ENCODE data around the gene KRTAP10-8.
"Not testable (repeated sequence)": the region's sequence is repeated elsewhere in the genome, so short reads cannot be mapped to it uniquely, and the experiment has no call there.

KRTAP10-8 gene

DNA sequence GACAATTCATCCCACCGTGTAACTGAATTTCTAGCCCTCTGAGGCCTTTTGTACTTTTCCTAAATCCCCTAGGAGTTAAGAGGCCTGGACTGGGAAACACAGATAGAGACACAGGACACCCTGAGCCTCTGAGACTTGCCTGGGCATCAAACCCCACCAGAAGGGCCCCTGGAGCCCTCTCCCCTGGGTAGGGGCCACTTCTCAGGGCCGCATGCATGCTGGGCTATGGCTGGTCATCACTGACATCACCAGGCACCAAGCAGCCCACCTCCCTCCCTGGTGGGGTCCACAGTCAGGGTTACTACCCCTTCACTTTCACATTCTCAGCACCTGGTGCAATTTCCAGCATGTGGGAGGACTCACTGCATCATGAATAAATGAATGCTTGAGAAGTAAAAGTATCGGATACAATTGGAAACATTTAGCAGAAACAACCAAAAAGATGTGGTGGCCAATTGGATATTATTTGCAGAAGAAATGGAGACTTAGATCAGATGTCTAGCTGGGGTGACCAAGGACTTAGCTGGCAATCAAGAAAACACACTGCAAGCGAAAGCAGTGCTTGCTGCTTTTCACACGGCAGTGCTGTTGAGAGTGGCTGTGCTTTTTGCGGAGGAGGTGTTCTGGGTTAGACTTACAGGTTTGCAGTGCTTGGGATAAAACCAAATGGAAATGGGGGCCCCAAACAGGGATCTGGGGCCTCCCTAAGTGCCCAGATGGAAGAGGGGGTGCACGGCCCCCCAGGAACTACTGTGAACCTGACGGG lies 12.4 kb upstream of the KRTAP10-8 start:
- DNase-seq, result no peak

DNA sequence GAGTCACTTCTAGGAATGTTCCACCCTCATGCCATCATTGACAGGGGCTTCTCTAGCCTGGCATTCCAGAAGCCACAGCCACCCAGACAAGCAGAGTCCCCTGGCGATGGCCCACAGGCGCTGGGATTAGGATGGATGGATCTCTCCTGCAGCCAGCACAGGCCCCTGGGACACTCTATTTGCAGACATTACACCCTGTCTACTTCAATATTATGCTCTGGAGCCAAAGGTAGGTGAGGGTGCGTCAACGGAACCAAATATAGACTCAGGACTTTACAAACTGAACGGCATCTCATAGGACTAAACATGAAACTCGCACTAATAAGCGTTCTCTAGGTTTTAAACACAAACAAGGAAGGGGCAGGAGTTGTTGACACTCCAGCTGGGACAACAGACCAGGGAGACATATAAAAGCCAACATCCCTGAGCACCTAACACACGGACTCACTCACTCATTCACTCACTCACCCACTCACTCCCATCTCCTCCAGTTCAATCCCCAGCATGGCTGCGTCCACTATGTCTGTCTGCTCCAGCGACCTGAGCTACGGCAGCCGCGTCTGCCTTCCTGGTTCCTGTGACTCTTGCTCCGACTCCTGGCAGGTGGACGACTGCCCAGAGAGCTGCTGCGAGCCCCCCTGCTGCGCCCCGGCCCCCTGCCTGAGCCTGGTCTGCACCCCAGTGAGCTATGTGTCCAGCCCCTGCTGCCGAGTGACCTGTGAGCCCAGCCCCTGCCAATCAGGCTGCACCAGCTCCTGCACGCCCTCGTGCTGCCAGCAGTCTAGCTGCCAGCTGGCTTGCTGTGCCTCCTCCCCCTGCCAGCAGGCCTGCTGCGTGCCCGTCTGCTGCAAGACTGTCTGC lies 11.5 kb upstream of the KRTAP10-8 start, which contains the start of gene KRTAP10-7:
KRTAP10-7 (plus strand) TSS at position 480 of the 861 bp plus-strand sequence; CDS start at position 505, 25 bp downstream.
- not testable (repeated sequence) for DNase-seq

DNA sequence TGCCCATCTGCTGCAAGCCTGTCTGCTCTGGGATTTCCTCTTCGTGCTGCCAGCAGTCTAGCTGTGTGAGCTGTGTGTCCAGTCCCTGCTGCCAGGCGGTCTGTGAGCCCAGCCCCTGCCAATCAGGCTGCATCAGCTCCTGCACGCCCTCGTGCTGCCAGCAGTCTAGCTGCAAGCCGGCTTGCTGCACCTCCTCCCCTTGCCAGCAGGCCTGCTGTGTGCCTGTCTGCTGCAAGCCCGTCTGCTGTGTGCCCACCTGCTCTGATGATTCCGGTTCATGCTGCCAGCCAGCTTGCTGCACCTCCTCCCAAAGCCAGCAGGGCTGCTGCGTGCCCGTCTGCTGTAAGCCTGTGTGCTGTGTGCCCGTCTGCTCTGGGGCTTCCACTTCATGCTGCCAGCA lies 10.8 kb upstream of the KRTAP10-8 start:
- not testable (repeated sequence) for DNase-seq

DNA sequence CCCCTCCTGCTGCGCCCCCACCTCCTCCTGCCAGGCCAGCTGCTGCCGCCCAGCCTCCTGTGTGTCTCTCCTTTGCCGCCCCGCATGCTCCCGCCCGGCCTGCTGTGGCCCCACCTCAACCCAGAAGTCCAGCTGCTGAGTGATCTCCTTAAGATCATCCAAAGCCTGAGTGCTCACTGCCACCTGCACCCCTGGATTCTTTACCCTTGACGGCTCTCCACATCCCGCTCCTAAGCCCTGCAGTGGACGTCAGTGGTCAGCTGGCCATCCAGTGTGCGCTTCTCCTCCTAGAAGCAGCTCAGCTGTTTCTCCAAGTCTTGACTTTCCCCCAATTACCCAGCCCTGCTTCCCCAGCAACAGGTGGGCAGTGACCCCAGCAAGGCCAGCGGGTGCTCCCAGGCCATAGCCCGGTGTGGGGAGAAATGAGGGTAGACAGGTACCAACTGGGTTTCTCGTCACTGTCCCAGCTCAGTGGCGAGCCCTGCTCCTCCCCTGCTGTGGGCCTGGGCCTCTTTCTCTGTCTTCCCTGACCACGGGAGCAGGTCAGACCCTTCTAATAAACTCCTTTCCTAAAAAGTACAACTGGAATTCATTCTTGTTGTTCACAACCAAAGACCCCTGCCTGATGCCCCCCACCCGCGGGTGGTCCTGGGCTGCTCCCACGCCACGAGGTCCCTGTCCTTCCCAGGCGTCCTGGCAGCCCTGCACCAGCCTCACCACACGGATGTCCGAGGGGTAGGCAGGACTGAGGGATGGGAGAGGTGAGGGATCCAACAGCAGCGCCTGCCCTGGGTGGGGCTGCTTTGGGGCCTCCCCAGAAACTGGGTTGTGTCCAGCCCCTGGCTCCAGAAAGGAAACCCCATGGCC lies 10.1 kb upstream of the KRTAP10-8 start:
- DNase-seq, result no peak

DNA sequence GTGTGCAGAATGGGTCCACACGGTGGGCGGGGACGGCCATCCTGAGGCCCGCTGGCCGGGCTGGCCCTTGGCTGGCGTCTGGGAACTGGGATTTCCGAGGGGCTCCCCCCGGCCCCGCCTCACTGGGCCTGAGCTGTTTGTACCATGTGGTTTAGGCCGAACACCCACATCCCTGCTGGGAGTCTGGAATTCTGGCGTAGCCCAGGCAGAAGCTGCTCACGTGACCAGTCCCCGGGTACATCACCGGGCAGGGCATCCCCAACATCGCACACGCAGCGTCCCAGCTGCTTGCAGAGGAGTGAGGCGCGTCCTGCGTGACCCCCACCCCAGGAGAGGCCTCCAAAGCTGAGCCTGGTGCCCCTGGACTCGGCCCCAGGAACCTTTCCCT lies 9.4 kb upstream of the KRTAP10-8 start:
- DNase-seq, result no peak

DNA sequence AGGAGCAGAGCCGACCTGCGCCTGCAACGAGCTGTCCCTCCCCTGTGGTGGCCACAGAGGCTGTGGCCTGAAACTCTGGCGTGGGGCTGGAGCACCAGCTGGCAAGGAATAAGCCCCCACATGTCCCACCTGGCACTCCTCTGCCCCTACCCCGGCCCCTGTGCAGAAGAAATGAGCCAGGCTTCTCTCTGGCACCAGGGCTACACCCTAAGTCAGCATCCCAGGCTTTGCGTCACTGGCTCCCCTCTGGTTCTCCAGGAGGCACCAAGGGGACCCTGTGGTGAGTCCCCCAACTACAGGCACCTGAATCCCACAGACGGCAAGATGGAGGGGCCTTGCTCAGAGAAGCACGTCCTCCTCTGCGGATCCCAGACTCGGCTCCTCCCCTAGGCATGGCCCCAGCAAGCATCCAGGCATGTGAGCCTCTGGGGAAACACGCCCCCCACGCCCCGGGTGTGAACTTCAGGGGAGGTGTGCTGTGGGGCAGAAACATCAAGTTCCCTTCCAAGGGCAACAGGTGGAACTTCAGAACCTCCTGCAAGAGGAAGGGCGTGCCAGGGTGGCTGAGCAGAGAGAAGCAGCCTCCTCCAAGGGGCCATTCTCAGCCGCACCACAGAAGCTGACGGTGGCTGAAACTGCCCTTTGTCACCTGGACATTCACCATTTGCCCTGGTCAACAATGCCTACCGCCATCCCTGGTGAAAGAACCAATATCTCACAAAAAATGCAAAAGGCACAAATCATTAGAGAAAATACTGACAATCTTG lies 8.6 kb upstream of the KRTAP10-8 start:
- no peak for DNase-seq

DNA sequence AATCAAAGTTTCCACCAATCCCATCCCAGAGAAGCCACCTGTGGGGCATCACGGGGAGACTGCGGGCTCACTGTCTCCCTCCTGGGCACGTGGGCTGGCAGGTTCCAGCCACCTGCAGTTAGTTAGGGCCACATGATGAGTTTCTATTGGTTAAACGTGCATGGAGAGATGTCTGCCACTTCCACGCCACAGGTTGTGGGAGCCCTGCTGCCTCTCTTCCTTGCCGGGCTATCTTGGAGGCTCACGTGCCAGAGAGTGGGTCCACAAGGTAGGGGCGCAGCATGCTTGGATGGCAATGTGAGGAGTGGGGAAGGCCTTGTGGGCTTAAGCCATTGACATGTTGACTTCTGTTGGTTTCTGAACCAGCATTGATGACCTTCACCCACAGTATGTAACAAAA lies 8.0 kb upstream of the KRTAP10-8 start:
- no peak for DNase-seq

DNA sequence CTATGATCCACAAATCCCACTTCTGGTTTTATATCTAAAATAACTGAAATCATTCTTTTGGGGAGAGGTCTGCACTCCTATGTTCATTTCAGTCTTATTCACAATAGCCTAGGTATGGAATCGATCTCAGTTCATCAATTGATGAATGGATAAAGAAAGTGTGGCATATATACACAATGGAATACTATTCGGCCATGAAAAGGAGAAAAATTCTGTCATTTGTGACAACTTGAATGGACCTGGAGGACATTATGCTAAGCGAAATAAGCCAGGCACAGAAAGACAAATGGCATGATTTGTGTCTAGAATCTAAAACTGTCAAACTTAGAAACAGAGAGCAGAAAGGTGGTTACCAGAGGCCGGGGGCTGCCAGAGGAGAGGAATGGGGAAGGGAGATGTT lies 5.4 kb upstream of the KRTAP10-8 start:
- no peak for DNase-seq

DNA sequence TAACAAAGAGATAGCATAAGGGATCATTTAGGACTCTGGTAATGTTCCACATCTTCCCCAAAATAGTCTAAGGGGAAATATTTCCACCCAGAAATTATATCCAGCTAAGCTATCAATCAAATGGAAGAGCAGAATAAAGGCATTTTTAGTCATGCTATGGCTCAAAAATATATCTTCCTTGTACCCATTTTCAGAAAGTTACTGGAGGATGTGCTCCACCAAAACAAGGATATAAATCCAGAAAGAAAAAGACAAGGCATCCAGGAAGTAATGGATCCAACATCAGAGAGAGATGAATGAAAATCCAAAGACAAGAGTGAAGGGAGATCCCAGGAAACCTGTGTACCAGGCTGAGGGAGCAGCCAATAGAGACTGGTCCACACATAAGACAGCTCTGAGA lies 2.7 kb upstream of the KRTAP10-8 start:
- no peak for DNase-seq

DNA sequence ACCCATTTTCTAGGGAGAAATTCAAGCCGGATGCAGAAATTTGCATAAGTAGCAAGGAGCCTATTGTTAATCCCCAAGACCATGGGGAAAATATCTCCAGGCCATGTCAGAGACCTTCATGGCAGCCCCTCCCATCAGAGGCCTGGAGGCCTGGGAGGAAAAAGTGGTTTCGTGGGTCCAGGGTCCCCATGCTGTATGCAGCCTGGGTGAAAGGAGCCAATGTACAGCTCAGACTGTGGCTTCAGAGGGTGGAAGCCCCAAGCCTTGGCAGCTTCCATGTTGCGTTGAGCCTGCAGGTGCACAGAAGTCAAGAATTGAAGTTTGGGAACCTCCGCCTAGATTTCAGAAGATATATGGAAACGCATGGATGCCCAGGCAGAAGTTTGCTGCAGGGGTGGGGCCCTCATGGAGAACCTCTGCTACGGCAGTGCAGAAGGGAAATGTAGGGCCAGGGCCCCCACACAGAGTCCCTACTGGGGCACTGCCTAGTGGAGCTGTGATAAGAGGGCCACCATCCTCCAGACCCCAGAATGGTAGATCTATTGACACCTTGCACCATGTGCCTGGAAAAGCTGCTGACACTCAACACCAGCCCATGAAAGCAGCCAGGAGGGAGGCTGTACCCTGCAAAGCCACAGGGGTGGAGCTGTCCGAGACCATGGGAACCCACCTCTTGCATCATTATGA lies 1.6 kb upstream of the KRTAP10-8 start:
- not testable (repeated sequence) for DNase-seq

DNA sequence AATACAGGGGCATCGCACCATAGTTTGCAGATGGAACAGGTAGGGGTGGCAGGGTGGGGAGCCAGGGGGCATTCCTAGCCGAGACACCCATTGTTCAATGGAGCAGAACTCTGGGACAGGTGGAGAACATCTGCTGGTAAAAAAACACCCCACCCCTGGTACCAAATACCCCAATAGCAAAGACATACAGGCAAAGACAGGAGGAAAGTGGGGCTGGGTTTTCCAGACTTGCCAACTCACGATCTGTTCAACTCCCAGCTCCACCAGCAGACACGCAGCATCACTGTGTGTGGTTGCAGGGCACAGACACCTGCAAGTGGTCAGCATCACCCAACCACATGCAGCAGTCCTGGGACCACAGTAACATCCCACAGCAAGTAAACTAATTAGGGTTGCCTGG lies 328 bp upstream of the KRTAP10-8 start:
- DNase-seq, result no peak

DNA sequence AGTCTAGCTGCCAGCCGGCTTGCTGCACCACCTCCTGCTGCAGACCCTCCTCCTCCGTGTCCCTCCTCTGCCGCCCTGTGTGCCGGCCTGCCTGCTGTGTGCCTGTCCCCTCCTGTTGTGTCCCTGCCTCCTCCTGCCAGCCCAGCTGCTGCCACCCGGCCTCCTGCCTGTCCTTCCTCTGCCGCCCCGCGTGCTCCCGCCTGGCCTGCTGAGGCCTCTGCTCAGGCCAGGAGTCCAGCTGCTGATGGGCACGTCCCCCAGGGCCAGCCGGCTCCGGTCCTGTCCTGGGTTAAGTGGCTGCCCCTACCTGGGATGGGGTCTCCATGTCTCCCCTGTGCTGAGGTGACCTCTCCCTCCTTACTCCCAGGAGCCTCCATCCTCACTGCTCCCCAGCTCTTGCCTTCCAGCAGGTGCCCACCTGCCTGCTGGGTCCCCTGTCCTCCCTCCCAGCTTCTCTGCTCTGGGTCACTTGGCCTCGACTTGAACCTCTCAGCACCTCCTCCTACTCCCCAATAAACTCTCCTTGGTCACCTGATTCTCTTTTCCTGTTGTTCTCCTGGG lies 870 bp downstream of the KRTAP10-8 start:
- no peak for DNase-seq

DNA sequence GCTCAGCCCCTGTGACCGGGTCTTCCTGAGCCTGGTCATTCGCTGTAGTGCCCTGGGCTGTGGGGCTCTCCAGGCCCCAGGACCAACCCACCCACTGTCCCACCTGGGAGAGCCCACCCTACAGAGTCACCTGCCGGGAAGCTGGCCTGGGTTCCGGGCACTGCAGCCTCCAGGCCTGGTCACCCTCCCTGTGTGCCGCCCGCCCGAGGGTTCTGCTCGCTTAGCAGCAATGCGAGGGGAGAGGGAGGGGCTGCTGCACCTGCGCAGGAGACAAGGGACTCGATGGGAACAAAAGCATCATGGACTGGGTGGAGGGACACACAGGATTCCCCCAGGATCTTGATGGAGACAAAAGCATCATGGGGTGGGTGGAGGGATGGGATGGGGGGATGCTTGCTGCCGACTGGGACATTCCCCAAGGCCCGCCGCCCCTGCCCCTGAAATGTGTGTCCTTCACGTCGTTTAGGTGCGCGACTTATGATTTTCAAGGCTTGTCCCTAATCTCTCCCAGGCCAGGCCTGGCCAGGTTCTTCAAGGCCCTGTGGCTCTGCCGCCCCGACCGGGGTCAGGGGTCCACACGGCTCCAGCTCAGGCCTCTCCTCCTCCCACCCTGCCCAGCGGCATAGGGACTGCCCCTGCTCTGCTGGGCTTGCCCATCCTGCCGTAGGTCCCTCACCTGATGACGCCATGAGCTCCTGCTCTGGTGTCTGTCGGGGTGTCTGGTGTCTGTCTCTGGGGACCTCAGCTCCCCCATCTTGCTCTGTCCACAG lies 1.7 kb downstream of the KRTAP10-8 start:
- DNase-seq, result no peak

DNA sequence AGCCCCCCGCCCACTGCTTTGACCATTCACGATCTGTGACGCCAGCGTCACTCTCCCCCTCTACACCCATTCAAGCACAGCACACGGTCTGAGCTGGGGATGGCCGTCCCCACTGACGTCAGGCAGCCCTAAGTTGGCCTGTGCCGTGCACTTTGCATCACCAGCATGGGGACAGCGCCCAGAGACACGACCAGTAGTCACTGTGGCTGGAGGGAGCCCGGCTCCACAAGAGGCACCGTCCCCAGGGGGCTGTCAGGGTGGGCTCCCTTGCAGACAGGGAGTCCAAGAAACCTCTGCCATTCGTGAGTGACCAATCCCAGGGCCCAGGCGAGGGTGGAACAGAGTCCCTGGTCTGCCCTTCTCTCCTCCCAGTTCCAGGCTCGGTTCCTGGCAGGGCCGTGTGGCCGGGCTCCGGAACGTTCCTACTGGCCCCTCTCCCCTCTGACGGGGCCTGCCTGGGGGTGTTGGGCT lies 2.3 kb downstream of the KRTAP10-8 start:
- DNase-seq, result no peak

DNA sequence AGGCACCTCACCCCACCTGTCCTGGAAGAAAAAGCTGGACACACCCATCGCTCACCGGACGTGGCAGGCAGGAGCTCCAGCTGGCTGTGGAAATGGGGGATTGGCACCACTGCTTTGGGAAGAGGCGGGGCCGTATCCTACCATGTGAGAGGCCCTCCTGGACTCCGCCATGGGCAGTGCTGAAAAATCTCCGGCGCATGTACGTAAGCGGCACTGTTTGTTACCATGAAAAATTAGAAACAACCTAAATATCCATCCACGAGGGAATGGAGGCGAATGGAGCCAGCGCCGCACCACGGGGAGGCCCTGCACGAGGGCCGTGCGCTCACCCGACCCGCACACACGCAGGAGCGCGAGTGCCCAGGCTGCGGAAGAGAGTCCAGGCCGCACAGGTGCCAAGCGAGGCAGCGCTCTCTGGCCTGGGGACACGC lies 3.1 kb downstream of the KRTAP10-8 start:
- no peak for DNase-seq

DNA sequence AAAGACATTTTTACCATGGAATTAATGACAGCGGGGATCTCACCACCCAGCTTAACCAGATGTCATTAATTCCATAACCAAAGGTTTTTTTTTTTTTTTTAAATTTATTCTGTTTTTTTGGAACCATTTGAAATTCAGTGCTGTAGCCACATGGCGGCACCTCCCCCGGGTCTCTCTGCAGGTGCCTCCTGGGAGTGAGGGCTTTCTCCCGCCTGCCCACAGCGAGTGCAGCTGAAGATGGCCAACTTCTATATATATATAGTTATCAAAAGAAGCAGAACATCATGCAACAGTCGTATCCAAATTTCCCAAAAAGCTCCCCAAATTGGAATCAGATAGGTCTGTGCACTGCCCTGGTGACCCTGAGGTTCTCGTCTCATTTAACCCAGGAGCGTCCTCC lies 3.6 kb downstream of the KRTAP10-8 start:
- DNase-seq, result no peak

DNA sequence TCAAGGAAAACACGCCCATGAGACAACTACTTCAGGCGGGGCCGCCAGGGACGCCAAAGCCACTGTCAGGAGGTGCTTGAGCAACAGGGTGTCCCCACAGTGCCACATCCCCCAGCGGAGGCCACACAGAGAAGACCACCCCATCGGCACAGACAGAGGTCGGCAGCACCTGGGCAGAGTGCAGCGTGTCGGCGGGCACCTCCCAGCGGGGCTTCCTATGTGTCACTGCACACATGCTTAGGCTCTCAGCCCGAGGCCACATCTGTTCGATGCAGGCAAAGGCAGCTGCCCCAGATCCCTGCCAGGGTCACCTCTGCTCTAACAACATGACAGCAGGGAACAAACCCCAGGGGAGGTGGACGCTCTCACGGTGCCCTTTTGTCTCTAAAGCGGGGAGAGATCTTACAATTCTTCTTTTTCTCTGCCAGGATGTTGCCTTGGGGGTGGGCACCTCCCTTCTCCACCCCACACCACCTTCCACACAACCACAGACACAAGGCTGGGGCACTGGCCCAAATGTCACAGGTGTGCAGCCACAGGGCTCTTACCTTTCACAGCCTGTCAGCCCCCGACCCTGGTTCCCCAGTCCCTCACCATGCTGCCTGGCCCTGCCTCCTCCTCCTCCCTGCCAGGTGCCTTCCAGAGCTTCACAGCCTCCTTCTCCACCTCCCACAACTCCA lies 4.2 kb downstream of the KRTAP10-8 start:
- DNase-seq, result no peak

DNA sequence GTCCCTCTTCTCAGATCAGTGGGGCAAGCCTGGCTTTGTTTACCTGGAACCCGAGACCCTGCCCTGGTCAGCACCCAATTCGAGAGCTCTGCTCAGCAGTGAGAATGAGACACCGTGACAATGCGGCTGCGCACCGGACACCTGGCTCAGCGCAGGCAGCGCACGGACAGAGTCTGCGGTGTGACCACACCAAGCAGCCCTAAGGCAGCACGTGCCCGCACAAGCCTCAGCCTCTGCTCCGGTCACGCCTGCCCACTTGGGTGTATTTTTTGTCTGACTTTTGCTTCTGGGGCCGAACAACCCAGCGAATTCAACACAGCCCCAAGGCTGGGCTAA lies 4.7 kb downstream of the KRTAP10-8 start:
- no peak for DNase-seq

DNA sequence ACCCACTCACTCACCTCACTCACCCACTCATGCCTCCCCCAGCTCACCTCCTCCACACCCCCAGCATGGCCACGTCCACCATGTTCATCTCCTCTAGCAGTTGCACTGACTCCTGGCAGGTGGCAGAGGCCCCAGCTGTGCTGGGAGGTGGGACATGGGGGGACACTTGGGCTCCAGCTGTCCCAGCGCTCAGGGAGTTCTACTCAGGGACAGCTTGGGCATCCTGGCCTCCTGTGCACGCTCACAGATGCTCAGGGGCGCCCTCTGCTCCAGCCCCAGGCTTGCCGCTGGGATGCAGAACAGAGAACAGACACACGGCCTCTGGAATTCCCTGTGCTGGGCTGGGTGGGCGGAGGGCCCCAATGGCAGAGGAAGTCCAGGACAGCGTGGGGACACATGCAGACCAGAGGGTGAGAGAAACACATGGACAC lies 5.2 kb downstream of the KRTAP10-8 start:
- no peak for DNase-seq

DNA sequence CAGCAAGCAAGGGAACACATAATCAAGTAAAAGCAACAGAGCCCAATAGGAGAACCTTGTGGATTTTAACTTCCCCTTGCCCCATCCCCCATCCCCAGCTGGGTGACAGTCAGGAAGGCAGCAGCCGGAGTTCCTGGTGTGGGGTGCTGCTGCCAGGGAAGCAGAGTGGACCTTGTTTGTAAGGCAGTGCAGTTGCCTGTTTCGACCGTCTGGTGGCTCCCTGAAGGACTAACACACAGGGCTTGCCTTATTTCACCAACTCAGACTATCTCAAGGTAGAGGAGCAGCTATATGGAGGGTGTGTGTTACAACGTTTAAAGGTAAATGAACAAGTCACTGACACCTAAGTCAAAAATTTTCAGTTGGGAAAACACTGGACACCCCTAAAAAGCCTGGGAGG lies 6.6 kb downstream of the KRTAP10-8 start:
- no peak for DNase-seq

Data from KG1 (cell line).